HepG2 (cell line): ENCODE measurements around the gene EXPH5. TPM values are rescaled to one million over a fixed set of nuclear protein-coding genes. Genes with fewer than 3 reads are reported as not detected.

Experiments used
- BRD4 ChIP-seq: sonication (generic); formaldehyde crosslinking; IDR thresholded peaks from 2 replicates; pipeline ENCODE4 v1.4.0; 2020; ENCODE audit warnings: missing genetic modification reagents
- CREBL2 ChIP-seq: sonication (generic); formaldehyde crosslinking; IDR thresholded peaks from 2 replicates; pipeline ENCODE4 v1.8.1; 2023; ENCODE audit warnings: missing genetic modification reagents, mild to moderate bottlenecking, borderline replicate concordance
- EED ChIP-seq: sonication (generic); formaldehyde crosslinking; IDR thresholded peaks from 2 replicates; pipeline ENCODE4 v1.5.0; 2020; ENCODE audit warnings: mild to moderate bottlenecking, missing genetic modification reagents
- FOXO4 ChIP-seq: sonication (generic); formaldehyde crosslinking; conservative IDR thresholded peaks from 2 replicates; pipeline ENCODE4 v1.8.1; 2023; ENCODE audit warnings: missing genetic modification reagents
- HES4 ChIP-seq: sonication (generic); formaldehyde crosslinking; IDR thresholded peaks from 2 replicates; pipeline ENCODE4 v1.9.0; 2021; ENCODE audit warnings: mild to moderate bottlenecking, missing genetic modification reagents, borderline replicate concordance
- HMGA1 ChIP-seq: sonication (generic); formaldehyde crosslinking; conservative IDR thresholded peaks from 2 replicates; pipeline ENCODE4 v1.4.0; 2020; ENCODE audit warnings: missing genetic modification reagents
- HNRNPUL1 ChIP-seq: fragments of 200-400 bp; formaldehyde crosslinking; IDR thresholded peaks from 2 replicates; pipeline ENCODE4 v1.6.1; 2017; ENCODE audit warnings: low read depth, mild to moderate bottlenecking, low read length, moderate library complexity
- HOXA7 ChIP-seq: sonication (generic); formaldehyde crosslinking; IDR thresholded peaks from 2 replicates; pipeline ENCODE4 v1.8.1; 2022; ENCODE audit warnings: mild to moderate bottlenecking, missing genetic modification reagents, moderate library complexity
- HOXA9 ChIP-seq: sonication (generic); formaldehyde crosslinking; IDR thresholded peaks from 2 replicates; pipeline ENCODE4 v1.8.1; 2022; ENCODE audit warnings: missing genetic modification reagents, mild to moderate bottlenecking, moderate library complexity, borderline replicate concordance
- KLF12 ChIP-seq: sonication (generic); formaldehyde crosslinking; IDR thresholded peaks from 2 replicates; pipeline ENCODE4 v1.4.0; 2020; ENCODE audit warnings: missing genetic modification reagents, borderline replicate concordance
- KMT2B ChIP-seq: IDR thresholded peaks from 2 replicates; pipeline ENCODE4 v1.6.1; 2016; ENCODE audit warnings: missing genetic modification reagents, missing compliant biosample characterization
- MTERF4 ChIP-seq: sonication (generic); formaldehyde crosslinking; IDR thresholded peaks from 2 replicates; pipeline ENCODE4 v1.8.0; 2023; ENCODE audit warnings: mild to moderate bottlenecking, missing genetic modification reagents
- MXI1 ChIP-seq: IDR thresholded peaks from 3 replicates; pipeline ENCODE4 v1.6.1; 2012; ENCODE audit warnings: low read depth, low read length, inconsistent platforms, borderline replicate concordance
- PRMT3 ChIP-seq: sonication (generic); formaldehyde crosslinking; IDR thresholded peaks from 2 replicates; pipeline ENCODE4 v1.8.1; 2022; ENCODE audit warnings: low read depth, mild to moderate bottlenecking, moderate library complexity, missing genetic modification reagents, borderline replicate concordance
- U2AF1 ChIP-seq: fragments of 200-400 bp; formaldehyde crosslinking; optimal IDR thresholded peaks from 2 replicates; pipeline ENCODE3; 2017; ENCODE audit warnings: mild to moderate bottlenecking, low read depth, low read length
- ZBTB14 ChIP-seq: sonication (generic); formaldehyde crosslinking; IDR thresholded peaks from 2 replicates; pipeline ENCODE4 v1.4.0; 2020; ENCODE audit warnings: missing genetic modification reagents
- ZNF530 ChIP-seq: sonication (generic); formaldehyde crosslinking; IDR thresholded peaks from 2 replicates; pipeline ENCODE4 v1.5.0; 2020; ENCODE audit warnings: low read depth, mild to moderate bottlenecking, missing genetic modification reagents
- ZNF790 ChIP-seq: sonication (generic); formaldehyde crosslinking; IDR thresholded peaks from 2 replicates; pipeline ENCODE4 v1.8.0; 2022; ENCODE audit warnings: missing genetic modification reagents, mild to moderate bottlenecking, borderline replicate concordance
- polyA plus RNA-seq, 8 experiments: library from polyadenylated mRNA; depleted of rRNA in 3 of 8; stranded (reverse) in 7 of 8; unstranded in 1 of 8; fragments of >200 nt; fragmentation: Illumina TruSeq in 4 of 8; extraction: Trizol in 4 of 8; gene quantifications; 2 replicates each; pipeline versions ENCODE4 v1.2.1 to v1.2.3, GENCODE V29; 2011 to 2016; ENCODE audit warnings: low read depth in 4 of 8, missing spikeins in 1 of 8, mixed read lengths in 1 of 8; ENCODE audit not compliant: insufficient read depth in 1 of 8
- total RNA-seq, 5 experiments: library from RNA; depleted of rRNA; stranded (reverse); fragments of >200 nt; fragmentation: Illumina TruSeq; extraction: Trizol; gene quantifications; 2 replicates each; pipeline ENCODE4 v1.2.3, GENCODE V29; 2016; ENCODE audit warnings: low read depth in 1 of 5
- TF ChIP-seq, protein P1 (sequence below): sonication (generic); formaldehyde crosslinking; IDR thresholded peaks from 2 replicates; pipeline ENCODE4 v1.4.0; 2020; ENCODE audit warnings: missing genetic modification reagents

Gene EXPH5
- total and polyA plus RNA-seq, 2 of the 13 experiments (the other 11 are each of a cell fraction or from before 2014, with no cell fraction given): under 0.01 to 0.02 TPM

DNA sequence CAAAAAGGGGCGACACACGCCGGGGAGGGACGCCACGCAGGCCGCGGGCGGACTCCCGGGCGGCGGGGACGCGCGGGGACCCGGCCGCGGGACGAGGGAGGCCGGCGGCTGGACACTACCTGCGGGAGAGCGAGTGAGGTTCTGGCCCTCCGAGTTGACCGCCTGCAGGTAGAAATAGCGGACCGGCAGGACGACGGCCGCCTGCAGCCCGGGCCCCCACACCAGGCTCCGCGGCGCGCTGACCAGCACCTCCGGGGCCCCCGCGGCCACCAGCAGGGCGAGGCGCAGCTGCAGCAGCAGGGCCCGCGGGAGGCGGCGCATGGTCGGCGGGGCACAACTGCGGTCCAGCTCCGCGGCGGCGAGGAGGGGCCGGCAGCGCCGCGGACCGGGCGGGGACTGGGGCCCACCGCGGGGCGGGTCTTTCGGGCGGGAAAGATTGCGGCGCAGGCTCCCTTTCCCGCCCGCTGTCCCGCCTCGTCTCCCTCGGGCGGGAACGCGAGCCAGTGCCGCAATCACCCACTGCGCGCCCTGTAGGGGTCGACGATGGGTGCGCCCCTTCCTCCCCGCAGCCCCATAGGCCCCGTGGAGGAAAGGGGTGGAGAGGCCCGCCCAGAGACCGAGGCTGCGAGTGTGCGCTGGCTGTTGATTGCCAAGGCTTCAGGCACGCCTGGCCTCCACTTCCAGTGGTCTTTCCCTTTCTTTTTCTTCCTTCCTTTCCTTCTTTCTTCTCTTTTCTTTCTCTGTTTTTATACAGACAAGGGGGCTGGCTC lies 95.3 kb downstream of the EXPH5 start, which contains the start of gene POGLUT3 (continued):
- no peak for TF ChIP-seq MXI1
- 0 out of 2 replicates have a peak, but pooled peaks have one; percentile 33 for TF ChIP-seq HOXA9 (CRISPR knock-in tag)
- no peak for TF ChIP-seq HOXA7 (CRISPR knock-in tag)
- peak; percentile 59; the same call in 1 of the 2 replicates for TF ChIP-seq ZBTB14 (CRISPR knock-in tag)
- TF ChIP-seq HES4 (CRISPR knock-in tag): peak; percentile 90
- peak; percentile 69; the same call in 1 of the 2 replicates for TF ChIP-seq MTERF4
- no peak for TF ChIP-seq KMT2B
- no peak for TF ChIP-seq HNRNPUL1
- TF ChIP-seq FOXO4 (CRISPR knock-in tag): no peak
- TF ChIP-seq HMGA1 (CRISPR knock-in tag): no peak
- no peak for TF ChIP-seq KLF12 (CRISPR knock-in tag)
- TF ChIP-seq, protein P1, sequence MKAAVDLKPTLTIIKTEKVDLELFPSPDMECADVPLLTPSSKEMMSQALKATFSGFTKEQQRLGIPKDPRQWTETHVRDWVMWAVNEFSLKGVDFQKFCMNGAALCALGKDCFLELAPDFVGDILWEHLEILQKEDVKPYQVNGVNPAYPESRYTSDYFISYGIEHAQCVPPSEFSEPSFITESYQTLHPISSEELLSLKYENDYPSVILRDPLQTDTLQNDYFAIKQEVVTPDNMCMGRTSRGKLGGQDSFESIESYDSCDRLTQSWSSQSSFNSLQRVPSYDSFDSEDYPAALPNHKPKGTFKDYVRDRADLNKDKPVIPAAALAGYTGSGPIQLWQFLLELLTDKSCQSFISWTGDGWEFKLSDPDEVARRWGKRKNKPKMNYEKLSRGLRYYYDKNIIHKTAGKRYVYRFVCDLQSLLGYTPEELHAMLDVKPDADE (CRISPR knock-in tag): no peak
- peak; percentile 35; the same call in 1 of the 2 replicates for TF ChIP-seq BRD4 (CRISPR knock-in tag)
- TF ChIP-seq ZNF530: no peak
- TF ChIP-seq EED: no peak
- TF ChIP-seq CREBL2 (CRISPR knock-in tag): no peak
- TF ChIP-seq PRMT3 (CRISPR knock-in tag): peak; percentile 43; the same call in 1 of the 2 replicates
- TF ChIP-seq U2AF1: no peak
- TF ChIP-seq ZNF790: peak; percentile 83; the same call in 1 of the 2 replicates
